WERI-Rb-1 (cell line): ENCODE data around the gene MGAT5.
A peak's percentile ranks its signal among the peaks of the same experiment; 100 is the strongest.

Source experiments
- DNase-seq: peaks from one replicate; pipeline ENCODE4 v3.0.0-alpha.2; 2020
- H3K27ac ChIP-seq: fragments of 250-450 bp; sonication (Bioruptor Pico); 2 replicates; pipeline ENCODE4 v1.5.1; 2020; ENCODE audit warnings: mild to moderate bottlenecking, moderate library complexity
- H3K27me3 ChIP-seq: fragments of 250-450 bp; sonication (Bioruptor Pico); 2 replicates; pipeline ENCODE4 v1.5.1; 2021; ENCODE audit warnings: mild to moderate bottlenecking, low read depth, moderate library complexity; ENCODE audit not compliant: insufficient read depth, severe bottlenecking
- H3K36me3 ChIP-seq: fragments of 250-450 bp; sonication (Bioruptor Pico); 2 replicates; pipeline ENCODE4 v1.5.1; 2020; ENCODE audit warnings: mild to moderate bottlenecking, moderate library complexity
- H3K4me3 ChIP-seq: 2 replicates; pipeline ENCODE4 v1.5.1; 2011; ENCODE audit warnings: low read depth, mild to moderate bottlenecking, control low read depth, low read length
- H3K9me3 ChIP-seq: fragments of 250-450 bp; sonication (Bioruptor Pico); 2 replicates; pipeline ENCODE4 v1.5.1; 2021; ENCODE audit warnings: mild to moderate bottlenecking, moderate library complexity; ENCODE audit not compliant: severe bottlenecking
- TF ChIP-seq, protein P1 (sequence below): IDR thresholded peaks from 2 replicates; pipeline ENCODE4 v1.5.1; 2011; ENCODE audit warnings: low read depth, mild to moderate bottlenecking, control low read depth, inconsistent platforms, low read length

MGAT5 gene

DNA sequence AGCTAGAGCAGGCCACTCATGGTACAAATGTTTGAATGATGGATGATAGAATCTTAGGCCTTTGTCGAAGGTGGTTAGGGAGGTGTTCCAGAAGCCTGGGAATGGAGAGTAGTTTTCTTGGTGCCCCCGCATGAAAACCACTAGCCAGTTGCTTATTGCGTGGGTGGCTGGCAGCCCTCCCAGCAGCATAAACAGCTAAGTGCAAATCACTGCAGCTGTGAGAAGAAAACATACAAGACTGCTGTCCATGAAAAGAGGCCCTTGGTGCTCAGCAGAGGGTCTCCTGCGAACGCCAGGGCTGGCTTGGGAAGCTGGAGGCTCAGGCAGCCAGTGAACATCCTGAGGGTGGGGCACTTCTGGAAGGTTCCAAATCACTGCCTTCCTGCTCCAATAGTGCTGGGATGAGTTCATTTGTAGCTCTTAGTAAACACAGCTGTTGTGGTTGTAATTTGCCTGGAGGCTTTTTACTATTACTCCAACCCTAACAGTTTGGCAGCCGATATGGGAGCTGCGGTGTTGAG lies 118.8 kb downstream of the MGAT5 start:
- no peak for DNase-seq
- TF ChIP-seq, protein P1, sequence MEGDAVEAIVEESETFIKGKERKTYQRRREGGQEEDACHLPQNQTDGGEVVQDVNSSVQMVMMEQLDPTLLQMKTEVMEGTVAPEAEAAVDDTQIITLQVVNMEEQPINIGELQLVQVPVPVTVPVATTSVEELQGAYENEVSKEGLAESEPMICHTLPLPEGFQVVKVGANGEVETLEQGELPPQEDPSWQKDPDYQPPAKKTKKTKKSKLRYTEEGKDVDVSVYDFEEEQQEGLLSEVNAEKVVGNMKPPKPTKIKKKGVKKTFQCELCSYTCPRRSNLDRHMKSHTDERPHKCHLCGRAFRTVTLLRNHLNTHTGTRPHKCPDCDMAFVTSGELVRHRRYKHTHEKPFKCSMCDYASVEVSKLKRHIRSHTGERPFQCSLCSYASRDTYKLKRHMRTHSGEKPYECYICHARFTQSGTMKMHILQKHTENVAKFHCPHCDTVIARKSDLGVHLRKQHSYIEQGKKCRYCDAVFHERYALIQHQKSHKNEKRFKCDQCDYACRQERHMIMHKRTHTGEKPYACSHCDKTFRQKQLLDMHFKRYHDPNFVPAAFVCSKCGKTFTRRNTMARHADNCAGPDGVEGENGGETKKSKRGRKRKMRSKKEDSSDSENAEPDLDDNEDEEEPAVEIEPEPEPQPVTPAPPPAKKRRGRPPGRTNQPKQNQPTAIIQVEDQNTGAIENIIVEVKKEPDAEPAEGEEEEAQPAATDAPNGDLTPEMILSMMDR: no peak
- no peak overlapping the region for H3K27ac ChIP-seq
- H3K27me3 ChIP-seq: no peaks in the 10 kb centered on the region
- H3K36me3 ChIP-seq: peaks cover 21% of the 10 kb centered on the region
- H3K4me3 ChIP-seq: no peak overlapping the region
- H3K9me3 ChIP-seq: no peaks in the 10 kb centered on the region

DNA sequence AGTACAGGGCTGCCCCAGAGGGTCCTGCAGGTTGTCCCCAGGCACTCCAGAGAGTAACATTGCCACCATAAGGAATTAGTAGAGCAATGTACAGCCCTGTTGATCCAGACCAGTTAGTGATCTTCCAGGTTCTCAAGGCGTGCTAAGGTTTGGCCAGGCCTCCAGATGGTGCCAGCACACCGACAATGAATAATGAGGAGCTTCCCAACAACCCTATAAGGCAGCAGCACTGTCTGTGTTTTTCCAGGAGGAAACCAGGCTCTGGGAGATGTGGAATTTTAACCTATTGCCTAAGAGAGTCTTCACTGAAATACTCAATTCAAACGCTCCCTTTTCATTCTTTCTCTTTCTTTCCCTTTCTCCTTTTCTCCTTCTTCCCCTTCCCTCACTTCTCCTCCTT lies 122.1 kb downstream of the MGAT5 start:
- peaks cover 19% of the 10 kb centered on the region for H3K36me3 ChIP-seq
- peak; percentile 78 for DNase-seq
- H3K4me3 ChIP-seq: no peak overlapping the region
- no peaks in the 10 kb centered on the region for H3K27me3 ChIP-seq
- no peaks in the 10 kb centered on the region for H3K9me3 ChIP-seq
- H3K27ac ChIP-seq: no peak overlapping the region; the same call in 1 of the 2 replicates
- TF ChIP-seq, protein P1: peak; percentile 75

DNA sequence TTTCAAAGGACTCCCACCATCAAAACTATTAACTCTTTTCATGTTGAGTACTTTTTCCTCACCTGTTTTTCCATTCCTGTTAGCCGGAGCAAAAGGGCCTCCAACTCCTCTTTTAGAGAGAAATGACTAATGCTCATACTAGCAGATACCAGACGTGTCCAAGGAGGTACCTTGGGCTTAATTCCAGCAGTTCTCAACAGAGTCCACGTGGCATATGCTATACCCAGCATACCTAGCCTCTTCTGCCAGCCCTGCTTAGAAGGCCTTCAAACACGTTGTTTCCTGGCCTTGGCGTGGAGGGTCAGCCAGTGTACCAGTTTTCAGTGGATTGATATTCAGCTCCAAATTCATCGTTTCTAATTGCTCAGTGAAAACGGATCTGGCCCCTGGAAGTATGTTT lies 123.9 kb downstream of the MGAT5 start:
- TF ChIP-seq, protein P1: no peak
- no peak overlapping the region for H3K27ac ChIP-seq
- DNase-seq: no peak
- no peaks in the 10 kb centered on the region for H3K9me3 ChIP-seq
- H3K27me3 ChIP-seq: no peaks in the 10 kb centered on the region
- peaks cover 19% of the 10 kb centered on the region for H3K36me3 ChIP-seq
- H3K4me3 ChIP-seq: no peak overlapping the region

DNA sequence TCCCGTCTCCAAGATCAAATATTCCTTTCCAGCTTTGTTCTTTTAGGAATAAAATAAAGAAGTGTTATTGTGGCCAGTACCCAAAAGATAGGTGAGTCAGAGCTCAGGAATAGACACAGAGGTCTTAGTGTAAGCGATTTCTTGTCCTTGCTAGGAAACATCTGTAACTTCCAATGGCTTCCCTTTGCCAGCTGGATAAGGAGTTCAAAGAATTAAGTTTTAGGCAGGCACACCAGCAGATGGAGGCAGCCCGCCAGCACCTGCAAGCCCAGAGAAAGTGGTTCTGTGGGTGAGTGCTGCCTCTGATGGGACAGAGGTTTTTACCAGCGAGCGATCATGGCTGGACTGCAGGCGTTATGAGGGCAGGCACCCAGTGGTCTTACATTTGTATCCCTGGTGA lies 125.4 kb downstream of the MGAT5 start:
- Histone ChIP-seq H3K27me3 (no peaks in the 10 kb centered on the region), H3K36me3 (peaks cover 19% of the 10 kb centered on the region), H3K9me3 (no peaks in the 10 kb centered on the region), H3K27ac (no peak overlapping the region), H3K4me3 (no peak overlapping the region)
- TF ChIP-seq, protein P1: no peak
- no peak for DNase-seq

DNA sequence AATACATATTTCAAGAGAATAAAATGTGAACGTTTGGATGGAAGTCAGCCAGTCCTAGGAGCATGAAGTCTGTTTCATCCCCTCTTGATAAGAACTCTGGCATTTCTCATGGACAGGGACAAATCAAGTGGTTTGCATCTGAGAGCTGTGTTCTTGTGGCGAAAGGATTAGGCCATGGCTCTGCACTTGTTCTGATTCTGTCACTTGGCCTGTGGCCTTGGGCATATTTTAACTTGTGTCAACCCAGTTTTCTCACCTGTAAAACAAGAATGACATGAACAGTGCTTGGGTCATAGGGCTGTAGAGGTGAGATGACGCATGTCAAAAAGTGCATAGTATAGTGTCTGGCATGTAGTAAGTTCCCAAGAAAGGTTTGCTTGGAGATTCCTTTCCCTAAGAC lies 125.8 kb downstream of the MGAT5 start:
- Histone ChIP-seq H3K9me3 (no peaks in the 10 kb centered on the region), H3K27me3 (no peaks in the 10 kb centered on the region), H3K36me3 (peaks cover 19% of the 10 kb centered on the region), H3K27ac (no peak overlapping the region), H3K4me3 (no peak overlapping the region)
- DNase-seq: no peak
- TF ChIP-seq, protein P1: no peak

DNA sequence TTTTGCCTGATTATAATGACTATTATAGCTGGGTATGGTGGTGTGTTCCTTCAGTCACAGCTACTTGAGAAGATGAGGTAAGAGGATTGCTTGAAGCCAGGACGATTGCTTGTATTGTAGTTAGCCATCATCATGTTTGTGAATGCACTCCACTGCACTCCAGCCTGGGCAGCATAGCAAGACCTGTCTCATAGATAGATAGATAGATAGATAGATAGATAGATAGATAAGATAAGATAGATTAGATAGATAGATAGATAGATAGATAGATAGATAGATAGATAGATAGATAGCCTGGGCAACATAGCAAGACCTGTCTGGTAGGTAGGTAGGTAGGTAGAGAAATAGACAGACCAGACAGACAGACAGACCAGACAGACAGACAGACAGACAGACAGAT lies 127.3 kb downstream of the MGAT5 start:
- no peaks in the 10 kb centered on the region for H3K9me3 ChIP-seq
- TF ChIP-seq, protein P1: no peak
- H3K4me3 ChIP-seq: no peak overlapping the region
- no peaks in the 10 kb centered on the region for H3K27me3 ChIP-seq
- no peak for DNase-seq
- H3K36me3 ChIP-seq: peaks cover 17% of the 10 kb centered on the region
- H3K27ac ChIP-seq: no peak overlapping the region
